ENCODE data around the gene ARHGAP5.

The ARHGAP5 gene

GRCh38 chr14:32077081-32078022 lies at the start of gene ARHGAP5:
Gene ARHGAP5, plus strand, starts transcription at chr14:32077304. Its CDS starts 13,366 bp downstream, at chr14:32090670.
- H3K4me3 ChIP-seq (ENCODE audit: low read length), result peak within 1 kb of the TSS; percentile 86
- no peak for TF ChIP-seq ZNF274 (IDR thresholded peaks at IDR 0.05; ENCODE audit: low read depth, low read length)

GRCh38 chr14:32028599-32028998 lies 48.5 kb upstream of the ARHGAP5 start:
- H3K4me3 ChIP-seq (ENCODE audit: low read length), result no peak overlapping the region
- TF ChIP-seq ZNF274 (IDR thresholded peaks at IDR 0.05; ENCODE audit: low read depth, low read length), result no peak

- no peak overlapping the region for H3K4me3 ChIP-seq (ENCODE audit: low read length)
- TF ChIP-seq ZNF274 (IDR thresholded peaks at IDR 0.05; ENCODE audit: low read depth, low read length), result no peak
Observed at GRCh38 chr14:32033543-32033942, 43.6 kb upstream of the ARHGAP5 start.

GRCh38 chr14:32038876-32039275 lies 38.2 kb upstream of the ARHGAP5 start:
- no peak overlapping the region for H3K4me3 ChIP-seq (ENCODE audit: low read length)
- no peak for TF ChIP-seq ZNF274 (IDR thresholded peaks at IDR 0.05; ENCODE audit: low read depth, low read length)

- TF ChIP-seq ZNF274 (IDR thresholded peaks at IDR 0.05; ENCODE audit: low read depth, low read length), result no peak
- no peak overlapping the region for H3K4me3 ChIP-seq (ENCODE audit: low read length)
Observed at GRCh38 chr14:32039401-32040030, 37.6 kb upstream of the ARHGAP5 start.

- no peak for TF ChIP-seq ZNF274 (IDR thresholded peaks at IDR 0.05; ENCODE audit: low read depth, low read length)
- H3K4me3 ChIP-seq (ENCODE audit: low read length), result no peak overlapping the region
Observed at GRCh38 chr14:32043624-32044023, 33.5 kb upstream of the ARHGAP5 start.

GRCh38 chr14:32044454-32044853 lies 32.6 kb upstream of the ARHGAP5 start:
- no peak for TF ChIP-seq ZNF274 (IDR thresholded peaks at IDR 0.05; ENCODE audit: low read depth, low read length)
- no peak overlapping the region for H3K4me3 ChIP-seq (ENCODE audit: low read length)

- no peak overlapping the region for H3K4me3 ChIP-seq (ENCODE audit: low read length)
- TF ChIP-seq ZNF274 (IDR thresholded peaks at IDR 0.05; ENCODE audit: low read depth, low read length), result no peak
Observed at GRCh38 chr14:32047791-32048190, 29.3 kb upstream of the ARHGAP5 start.

GRCh38 chr14:32049361-32050088 lies 27.6 kb upstream of the ARHGAP5 start:
- TF ChIP-seq ZNF274 (IDR thresholded peaks at IDR 0.05; ENCODE audit: low read depth, low read length), result no peak
- H3K4me3 ChIP-seq (ENCODE audit: low read length), result no peak overlapping the region

- H3K4me3 ChIP-seq (ENCODE audit: low read length), result no peak overlapping the region
- TF ChIP-seq ZNF274 (IDR thresholded peaks at IDR 0.05; ENCODE audit: low read depth, low read length), result no peak
Observed at GRCh38 chr14:32050878-32051277, 26.2 kb upstream of the ARHGAP5 start.

- TF ChIP-seq ZNF274 (IDR thresholded peaks at IDR 0.05; ENCODE audit: low read depth, low read length), result no peak
- no peak overlapping the region for H3K4me3 ChIP-seq (ENCODE audit: low read length)
Observed at GRCh38 chr14:32054536-32054935, 22.6 kb upstream of the ARHGAP5 start.

GRCh38 chr14:32055175-32055574 lies 21.9 kb upstream of the ARHGAP5 start:
- H3K4me3 ChIP-seq (ENCODE audit: low read length), result no peak overlapping the region
- no peak for TF ChIP-seq ZNF274 (IDR thresholded peaks at IDR 0.05; ENCODE audit: low read depth, low read length)

- H3K4me3 ChIP-seq (ENCODE audit: low read length), result no peak overlapping the region
- TF ChIP-seq ZNF274 (IDR thresholded peaks at IDR 0.05; ENCODE audit: low read depth, low read length), result no peak
Observed at GRCh38 chr14:32059702-32060101, 17.4 kb upstream of the ARHGAP5 start.

GRCh38 chr14:32064931-32065330 lies 12.2 kb upstream of the ARHGAP5 start:
- no peak overlapping the region for H3K4me3 ChIP-seq (ENCODE audit: low read length)
- no peak for TF ChIP-seq ZNF274 (IDR thresholded peaks at IDR 0.05; ENCODE audit: low read depth, low read length)

All from GM08714 (cell line).